ENCODE measurements around the gene AGAP2. TPM values are rescaled to one million over a fixed set of nuclear protein-coding genes. Genes with fewer than 3 reads are reported as not detected.

The AGAP2 gene
- total RNA-seq, 2 donors from 2014 or later: 0.75 to 4.8 TPM

GRCh38 chr12:57720606-57721595 lies 17.6 kb downstream of the AGAP2 start:
- Histone ChIP-seq H3K27ac (no peak overlapping the region), H3K9me3 (no peaks in the 10 kb centered on the region), H3K4me1 (peaks cover 0 to 4% of the 10 kb centered on the region in 2 donors), H3K27me3 (no peaks in the 10 kb centered on the region), H3K4me3 (no peak overlapping the region), H3K36me3 (peaks cover 58% of the 10 kb centered on the region)
- peak; percentile 36 for DNase-seq (ENCODE audit: low spot score)
- TF ChIP-seq, protein P1, sequence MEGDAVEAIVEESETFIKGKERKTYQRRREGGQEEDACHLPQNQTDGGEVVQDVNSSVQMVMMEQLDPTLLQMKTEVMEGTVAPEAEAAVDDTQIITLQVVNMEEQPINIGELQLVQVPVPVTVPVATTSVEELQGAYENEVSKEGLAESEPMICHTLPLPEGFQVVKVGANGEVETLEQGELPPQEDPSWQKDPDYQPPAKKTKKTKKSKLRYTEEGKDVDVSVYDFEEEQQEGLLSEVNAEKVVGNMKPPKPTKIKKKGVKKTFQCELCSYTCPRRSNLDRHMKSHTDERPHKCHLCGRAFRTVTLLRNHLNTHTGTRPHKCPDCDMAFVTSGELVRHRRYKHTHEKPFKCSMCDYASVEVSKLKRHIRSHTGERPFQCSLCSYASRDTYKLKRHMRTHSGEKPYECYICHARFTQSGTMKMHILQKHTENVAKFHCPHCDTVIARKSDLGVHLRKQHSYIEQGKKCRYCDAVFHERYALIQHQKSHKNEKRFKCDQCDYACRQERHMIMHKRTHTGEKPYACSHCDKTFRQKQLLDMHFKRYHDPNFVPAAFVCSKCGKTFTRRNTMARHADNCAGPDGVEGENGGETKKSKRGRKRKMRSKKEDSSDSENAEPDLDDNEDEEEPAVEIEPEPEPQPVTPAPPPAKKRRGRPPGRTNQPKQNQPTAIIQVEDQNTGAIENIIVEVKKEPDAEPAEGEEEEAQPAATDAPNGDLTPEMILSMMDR (IDR thresholded peaks at IDR 0.05): no peak

- Histone ChIP-seq H3K9me3 (no peaks in the 10 kb centered on the region), H3K4me3 (no peak overlapping the region), H3K27ac (no peak overlapping the region), H3K27me3 (no peaks in the 10 kb centered on the region), H3K36me3 (peaks cover 64% of the 10 kb centered on the region), H3K4me1 (no peaks in the 10 kb centered on the region)
- TF ChIP-seq, protein P1 (IDR thresholded peaks at IDR 0.05): no peak
- peak; percentile 54 for DNase-seq (ENCODE audit: low spot score)
Observed at GRCh38 chr12:57719777-57720605, 18.6 kb downstream of the AGAP2 start.

DNA sequence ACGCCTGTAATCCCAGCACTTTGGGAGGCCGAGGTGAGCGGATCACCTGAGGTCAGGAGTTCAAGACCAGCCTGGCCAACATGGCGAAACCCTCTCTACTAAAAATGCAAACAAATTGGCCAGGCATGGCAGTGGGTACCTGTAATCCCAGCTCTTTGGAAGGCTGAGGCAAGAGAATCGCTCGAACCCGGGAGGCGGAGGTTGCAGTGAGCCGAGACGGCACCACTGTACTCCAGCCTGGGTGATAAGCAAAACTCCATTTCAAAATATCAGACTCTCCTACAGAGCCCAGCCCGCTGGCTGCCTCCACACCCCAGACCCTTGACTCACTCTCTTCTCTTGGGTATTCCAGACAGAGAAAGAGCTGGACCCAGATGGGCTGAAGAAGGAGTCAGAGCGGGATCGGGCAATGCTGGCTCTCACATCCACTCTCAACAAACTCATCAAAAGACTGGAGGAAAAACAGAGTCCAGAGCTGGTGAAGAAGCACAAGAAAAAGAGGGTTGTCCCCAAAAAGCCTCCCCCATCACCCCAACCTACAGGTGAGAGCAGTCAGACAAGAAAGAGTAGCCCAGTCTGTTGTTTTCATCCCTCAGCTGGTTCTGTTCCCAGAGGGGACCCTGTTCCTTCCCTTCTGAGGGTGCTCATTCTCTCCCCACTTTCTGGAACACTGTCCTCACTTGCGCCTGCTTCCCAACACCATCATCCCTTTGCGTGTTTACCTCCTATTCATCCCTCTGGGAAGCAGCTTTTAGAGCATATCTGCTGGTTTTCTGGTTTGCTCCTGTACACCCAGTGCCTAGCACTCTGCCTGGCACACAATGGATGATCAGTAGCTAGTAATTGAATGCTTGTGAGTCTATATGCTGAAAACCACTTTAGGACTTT lies 19.7 kb downstream of the AGAP2 start:
- no peaks in the 10 kb centered on the region for H3K27me3 ChIP-seq
- H3K36me3 ChIP-seq: peaks cover 64% of the 10 kb centered on the region
- H3K4me3 ChIP-seq: no peak overlapping the region
- H3K9me3 ChIP-seq: no peaks in the 10 kb centered on the region
- H3K27ac ChIP-seq: no peak overlapping the region
- TF ChIP-seq, protein P1 (IDR thresholded peaks at IDR 0.05): no peak
- peak; percentile 30 for DNase-seq (ENCODE audit: low spot score)
- H3K4me1 ChIP-seq: no peaks in the 10 kb centered on the region

- DNase-seq (ENCODE audit: low spot score): peak; percentile 42
- H3K27ac ChIP-seq: no peak overlapping the region
- H3K27me3 ChIP-seq: no peaks in the 10 kb centered on the region
- H3K4me1 ChIP-seq: no peaks in the 10 kb centered on the region
- H3K36me3 ChIP-seq: peaks cover 64% of the 10 kb centered on the region
- TF ChIP-seq, protein P1 (IDR thresholded peaks at IDR 0.05): no peak
- no peaks in the 10 kb centered on the region for H3K9me3 ChIP-seq
- H3K4me3 ChIP-seq: no peak overlapping the region
Observed at GRCh38 chr12:57717846-57718640, 20.5 kb downstream of the AGAP2 start.
